ENCODE results near the gene ZDHHC14. TPM values are rescaled to one million over a fixed set of nuclear protein-coding genes. Genes with fewer than 3 reads are reported as not detected.

The ZDHHC14 gene
- total RNA-seq, 2 donors from 2014 or later = 13.0 to 19.1 TPM

DNA sequence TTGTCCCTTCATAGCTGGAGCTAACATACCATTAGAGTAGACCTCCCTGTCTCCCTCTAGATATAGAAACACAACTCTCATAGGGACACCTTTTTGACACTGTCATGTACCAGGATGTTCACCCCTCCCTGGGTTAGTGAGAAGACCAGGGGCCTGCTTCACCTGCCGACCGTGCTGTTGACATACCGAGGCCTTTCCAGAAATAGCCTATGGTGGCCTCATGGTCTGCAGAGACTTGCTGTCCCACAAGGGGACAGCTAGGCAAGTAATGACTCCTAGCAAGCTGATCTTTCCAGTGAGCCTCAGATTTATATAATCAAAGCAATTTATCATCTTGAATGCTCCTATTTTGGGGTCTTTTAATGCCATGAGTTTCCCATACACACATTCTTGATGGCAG, 15.0 kb downstream of the ZDHHC14 start:
- H3K9me3 ChIP-seq = peaks cover 0 to 3% of the 10 kb centered on the region in 2 donors
- no peaks in the 10 kb centered on the region for H3K27me3 ChIP-seq
- no peak overlapping the region for H3K27ac ChIP-seq
- H3K4me3 ChIP-seq = no peak overlapping the region
- no peaks in the 10 kb centered on the region for H3K36me3 ChIP-seq
- TF ChIP-seq, protein P1, sequence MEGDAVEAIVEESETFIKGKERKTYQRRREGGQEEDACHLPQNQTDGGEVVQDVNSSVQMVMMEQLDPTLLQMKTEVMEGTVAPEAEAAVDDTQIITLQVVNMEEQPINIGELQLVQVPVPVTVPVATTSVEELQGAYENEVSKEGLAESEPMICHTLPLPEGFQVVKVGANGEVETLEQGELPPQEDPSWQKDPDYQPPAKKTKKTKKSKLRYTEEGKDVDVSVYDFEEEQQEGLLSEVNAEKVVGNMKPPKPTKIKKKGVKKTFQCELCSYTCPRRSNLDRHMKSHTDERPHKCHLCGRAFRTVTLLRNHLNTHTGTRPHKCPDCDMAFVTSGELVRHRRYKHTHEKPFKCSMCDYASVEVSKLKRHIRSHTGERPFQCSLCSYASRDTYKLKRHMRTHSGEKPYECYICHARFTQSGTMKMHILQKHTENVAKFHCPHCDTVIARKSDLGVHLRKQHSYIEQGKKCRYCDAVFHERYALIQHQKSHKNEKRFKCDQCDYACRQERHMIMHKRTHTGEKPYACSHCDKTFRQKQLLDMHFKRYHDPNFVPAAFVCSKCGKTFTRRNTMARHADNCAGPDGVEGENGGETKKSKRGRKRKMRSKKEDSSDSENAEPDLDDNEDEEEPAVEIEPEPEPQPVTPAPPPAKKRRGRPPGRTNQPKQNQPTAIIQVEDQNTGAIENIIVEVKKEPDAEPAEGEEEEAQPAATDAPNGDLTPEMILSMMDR (IDR thresholded peaks at IDR 0.05) = no peak
- peaks cover 0 to 32% of the 10 kb centered on the region in 2 donors for H3K4me1 ChIP-seq
- no peak for DNase-seq (ENCODE audit: low spot score)

DNA sequence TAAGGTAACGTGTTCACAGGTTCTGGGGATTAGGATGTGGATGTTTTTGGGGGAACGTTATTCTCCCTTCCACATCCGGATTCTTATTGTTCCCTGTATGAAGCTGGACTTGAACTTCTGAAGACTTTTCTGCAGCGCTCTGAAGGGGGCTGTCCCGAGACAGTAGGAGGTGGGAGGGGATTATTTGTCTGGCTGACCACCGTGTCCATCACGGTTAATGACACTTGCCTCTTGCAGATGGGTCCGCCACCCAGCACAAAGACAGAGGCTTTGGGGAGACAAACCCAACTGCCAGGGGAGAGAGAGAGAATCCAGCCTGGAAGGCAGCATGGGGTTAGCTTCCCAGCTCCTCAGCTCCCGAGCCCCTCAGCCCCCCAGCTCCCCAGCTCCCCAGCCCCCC, 16.7 kb downstream of the ZDHHC14 start:
- Histone ChIP-seq H3K27me3 (no peaks in the 10 kb centered on the region), H3K4me1 (peaks cover 0 to 31% of the 10 kb centered on the region in 2 donors), H3K36me3 (no peaks in the 10 kb centered on the region), H3K27ac (no peak overlapping the region), H3K9me3 (no peaks in the 10 kb centered on the region), H3K4me3 (no peak overlapping the region)
- TF ChIP-seq, protein P1 (IDR thresholded peaks at IDR 0.05) = no peak
- no peak for DNase-seq (ENCODE audit: low spot score)

DNA sequence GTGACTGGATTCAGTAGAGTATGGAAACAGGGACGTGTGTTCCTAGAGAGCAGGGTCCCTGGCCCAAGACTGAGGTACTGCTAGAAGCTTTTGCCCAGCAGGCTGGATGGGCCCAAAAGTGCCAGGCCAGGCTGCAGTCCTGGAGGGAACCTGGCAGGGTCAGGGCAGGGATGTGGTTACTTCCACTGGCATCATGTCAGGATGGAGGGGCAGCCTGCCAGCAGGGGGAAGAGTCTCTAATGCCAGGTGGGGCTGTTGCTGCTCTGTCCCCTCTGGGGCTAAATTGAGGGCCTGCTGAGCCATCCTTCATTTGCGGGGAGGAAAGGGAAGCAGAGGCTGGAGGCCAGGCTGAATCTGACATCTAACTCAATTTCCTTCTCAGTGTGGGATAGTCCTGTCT, 17.2 kb downstream of the ZDHHC14 start:
- TF ChIP-seq, protein P1 (IDR thresholded peaks at IDR 0.05) = no peak
- no peak overlapping the region for H3K27ac ChIP-seq
- H3K27me3 ChIP-seq = no peaks in the 10 kb centered on the region
- H3K4me1 ChIP-seq = peaks cover 0 to 26% of the 10 kb centered on the region in 2 donors
- DNase-seq (ENCODE audit: low spot score) = no peak
- no peaks in the 10 kb centered on the region for H3K36me3 ChIP-seq
- H3K9me3 ChIP-seq = no peaks in the 10 kb centered on the region
- no peak overlapping the region for H3K4me3 ChIP-seq

DNA sequence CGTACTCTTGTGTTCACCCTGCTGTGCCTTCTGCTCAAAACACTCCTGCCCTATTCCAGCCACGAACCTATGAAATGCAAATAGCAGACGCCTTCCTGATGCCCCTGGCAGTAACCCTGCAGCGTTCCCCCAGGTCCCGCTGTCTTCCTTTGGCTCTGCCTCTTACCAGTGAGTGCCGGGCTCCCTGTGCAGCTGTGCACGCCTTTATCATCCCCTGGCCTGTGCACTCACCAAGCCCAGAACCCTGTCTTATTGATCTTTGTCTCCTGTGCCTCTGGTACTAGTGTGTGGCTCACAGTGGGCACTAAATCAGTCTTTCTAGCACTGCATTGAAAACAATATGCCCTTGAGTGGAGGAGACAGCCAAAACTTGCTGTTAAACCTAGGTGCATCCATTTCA, 19.7 kb downstream of the ZDHHC14 start:
- no peaks in the 10 kb centered on the region for H3K36me3 ChIP-seq
- TF ChIP-seq, protein P1 (IDR thresholded peaks at IDR 0.05) = no peak
- H3K9me3 ChIP-seq = no peaks in the 10 kb centered on the region
- DNase-seq (ENCODE audit: low spot score) = no peak
- H3K4me1 ChIP-seq = peaks cover 0 to 15% of the 10 kb centered on the region in 2 donors
- no peaks in the 10 kb centered on the region for H3K27me3 ChIP-seq
- no peak overlapping the region for H3K4me3 ChIP-seq
- no peak overlapping the region for H3K27ac ChIP-seq

DNA sequence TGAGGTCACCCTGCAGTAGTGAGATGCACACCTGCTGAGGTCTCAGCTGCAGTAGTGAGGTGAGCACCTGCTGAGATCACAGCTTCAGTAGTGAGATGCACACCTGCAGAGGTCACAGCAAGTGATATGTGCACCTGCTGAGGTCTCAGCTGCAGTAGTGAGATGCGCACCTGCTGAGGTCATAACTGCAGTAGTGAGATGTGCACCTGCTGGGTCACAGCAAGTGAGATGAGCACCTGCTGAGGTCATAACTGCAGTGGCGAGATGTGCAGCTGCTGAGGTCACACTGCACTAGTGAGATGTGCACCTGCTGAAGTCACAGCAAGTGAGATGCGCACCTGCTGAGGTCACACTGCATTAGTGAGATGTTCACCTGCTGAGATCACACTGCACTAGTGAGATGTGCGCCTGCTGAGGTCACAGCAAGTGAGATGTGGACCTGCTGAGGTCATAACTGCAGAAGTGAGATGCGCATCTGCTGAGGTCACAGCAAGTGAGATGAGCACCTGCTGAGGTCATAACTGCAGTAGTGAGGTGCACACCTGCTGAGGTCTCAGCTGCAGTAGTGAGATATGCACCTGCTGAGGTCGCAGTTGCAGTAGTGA, 20.8 kb downstream of the ZDHHC14 start:
- Histone ChIP-seq H3K27me3 (no peaks in the 10 kb centered on the region), H3K4me3 (no peak overlapping the region), H3K4me1 (peaks cover 0 to 4% of the 10 kb centered on the region in 2 donors), H3K36me3 (no peaks in the 10 kb centered on the region), H3K9me3 (no peaks in the 10 kb centered on the region), H3K27ac (no peak overlapping the region)
- no peak for DNase-seq (ENCODE audit: low spot score)
- TF ChIP-seq, protein P1 (IDR thresholded peaks at IDR 0.05) = no peak
